Measurements from ENCODE around the gene APOBEC3B.

DNA sequence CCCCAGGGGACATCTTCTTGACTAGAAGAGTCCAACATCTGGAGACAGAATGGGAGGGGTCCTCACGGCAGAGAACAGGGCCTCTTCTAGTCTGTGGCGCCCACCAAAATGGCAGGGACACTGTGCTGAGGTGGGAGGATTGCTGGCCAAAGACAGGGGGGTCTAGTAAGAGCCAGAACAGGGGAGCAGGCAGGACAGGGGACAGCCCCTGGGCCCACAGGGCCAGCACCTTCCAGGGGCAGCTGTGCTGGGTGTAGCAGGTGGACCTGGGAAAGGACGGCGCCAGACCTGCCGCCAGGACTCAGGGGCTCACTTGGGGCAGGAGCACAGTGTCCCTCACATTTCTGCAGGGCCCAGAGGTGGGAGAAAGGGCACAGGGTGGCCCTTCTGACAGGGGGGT lies 25.6 kb upstream of the APOBEC3B start:
- TF ChIP-seq, protein P1, sequence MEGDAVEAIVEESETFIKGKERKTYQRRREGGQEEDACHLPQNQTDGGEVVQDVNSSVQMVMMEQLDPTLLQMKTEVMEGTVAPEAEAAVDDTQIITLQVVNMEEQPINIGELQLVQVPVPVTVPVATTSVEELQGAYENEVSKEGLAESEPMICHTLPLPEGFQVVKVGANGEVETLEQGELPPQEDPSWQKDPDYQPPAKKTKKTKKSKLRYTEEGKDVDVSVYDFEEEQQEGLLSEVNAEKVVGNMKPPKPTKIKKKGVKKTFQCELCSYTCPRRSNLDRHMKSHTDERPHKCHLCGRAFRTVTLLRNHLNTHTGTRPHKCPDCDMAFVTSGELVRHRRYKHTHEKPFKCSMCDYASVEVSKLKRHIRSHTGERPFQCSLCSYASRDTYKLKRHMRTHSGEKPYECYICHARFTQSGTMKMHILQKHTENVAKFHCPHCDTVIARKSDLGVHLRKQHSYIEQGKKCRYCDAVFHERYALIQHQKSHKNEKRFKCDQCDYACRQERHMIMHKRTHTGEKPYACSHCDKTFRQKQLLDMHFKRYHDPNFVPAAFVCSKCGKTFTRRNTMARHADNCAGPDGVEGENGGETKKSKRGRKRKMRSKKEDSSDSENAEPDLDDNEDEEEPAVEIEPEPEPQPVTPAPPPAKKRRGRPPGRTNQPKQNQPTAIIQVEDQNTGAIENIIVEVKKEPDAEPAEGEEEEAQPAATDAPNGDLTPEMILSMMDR (IDR thresholded peaks at IDR 0.05; ENCODE audit: low read length), result no peak
- no peak for TF ChIP-seq EZH2 (IDR thresholded peaks at IDR 0.05; ENCODE audit: borderline replicate concordance, low read length)

Data from OCI-LY1 (cell line).